Nephron progenitor cell (in vitro differentiated cells): ENCODE measurements around the gene RAP1B.
A peak's percentile ranks its signal among the peaks of the same experiment; 100 is the strongest.

Experiments
- DNase-seq: peaks from one replicate; pipeline ENCODE4 v3.0.0; 2021
- H3K27ac Mint-ChIP-seq: 2 replicates; pipeline ENCODE4 v1.8.0; 2021; ENCODE audit warnings: mild to moderate bottlenecking, moderate library complexity, mixed read lengths
- H3K27me3 Mint-ChIP-seq: 2 replicates; pipeline ENCODE4 v1.8.0; 2021; ENCODE audit warnings: mild to moderate bottlenecking, low read depth, mixed read lengths; ENCODE audit not compliant: poor library complexity
- H3K36me3 Mint-ChIP-seq: 2 replicates; pipeline ENCODE4 v1.8.0; 2021; ENCODE audit warnings: low read depth, mixed read lengths
- H3K4me1 Mint-ChIP-seq: 2 replicates; pipeline ENCODE4 v1.8.0; 2021; ENCODE audit warnings: mixed read lengths
- H3K4me3 Mint-ChIP-seq: 2 replicates; pipeline ENCODE4 v1.8.0; 2021; ENCODE audit warnings: mild to moderate bottlenecking, moderate library complexity, mixed read lengths
- H3K9me3 Mint-ChIP-seq: 2 replicates; pipeline ENCODE4 v1.8.0; 2021; ENCODE audit warnings: mild to moderate bottlenecking, moderate library complexity, mixed read lengths
- TF ChIP-seq, protein P1 (sequence below): fragments of 200-600 bp; sonication (generic); IDR thresholded peaks from 2 replicates; pipeline ENCODE4 v1.5.0; 2021; ENCODE audit warnings: antibody characterized with exemption

The RAP1B gene

GRCh38 chr12:68610370-68611093 lies at the start of gene RAP1B:
RAP1B (plus strand) TSS chr12:68610899; CDS start chr12:68648725, 37,826 bp downstream.
- Mint-ChIP-seq H3K9me3 (peaks cover under 1% of the 10 kb centered on the region), H3K4me3 (peak within 1 kb of the TSS; percentile 92), H3K27me3 (peaks cover 5% of the 10 kb centered on the region), H3K36me3 (peaks cover 29% of the 10 kb centered on the region), H3K27ac (peak within 1 kb of the TSS; percentile 100), H3K4me1 (peaks cover 53% of the 10 kb centered on the region)
- peak; percentile 84 for DNase-seq
- TF ChIP-seq, protein P1, sequence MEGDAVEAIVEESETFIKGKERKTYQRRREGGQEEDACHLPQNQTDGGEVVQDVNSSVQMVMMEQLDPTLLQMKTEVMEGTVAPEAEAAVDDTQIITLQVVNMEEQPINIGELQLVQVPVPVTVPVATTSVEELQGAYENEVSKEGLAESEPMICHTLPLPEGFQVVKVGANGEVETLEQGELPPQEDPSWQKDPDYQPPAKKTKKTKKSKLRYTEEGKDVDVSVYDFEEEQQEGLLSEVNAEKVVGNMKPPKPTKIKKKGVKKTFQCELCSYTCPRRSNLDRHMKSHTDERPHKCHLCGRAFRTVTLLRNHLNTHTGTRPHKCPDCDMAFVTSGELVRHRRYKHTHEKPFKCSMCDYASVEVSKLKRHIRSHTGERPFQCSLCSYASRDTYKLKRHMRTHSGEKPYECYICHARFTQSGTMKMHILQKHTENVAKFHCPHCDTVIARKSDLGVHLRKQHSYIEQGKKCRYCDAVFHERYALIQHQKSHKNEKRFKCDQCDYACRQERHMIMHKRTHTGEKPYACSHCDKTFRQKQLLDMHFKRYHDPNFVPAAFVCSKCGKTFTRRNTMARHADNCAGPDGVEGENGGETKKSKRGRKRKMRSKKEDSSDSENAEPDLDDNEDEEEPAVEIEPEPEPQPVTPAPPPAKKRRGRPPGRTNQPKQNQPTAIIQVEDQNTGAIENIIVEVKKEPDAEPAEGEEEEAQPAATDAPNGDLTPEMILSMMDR: no peak

- TF ChIP-seq, protein P1: no peak
- DNase-seq: no peak
- Mint-ChIP-seq H3K9me3 (no peaks in the 10 kb centered on the region), H3K4me3 (no peak overlapping the region), H3K27me3 (no peaks in the 10 kb centered on the region), H3K4me1 (peaks cover 12% of the 10 kb centered on the region), H3K27ac (no peak overlapping the region), H3K36me3 (no peaks in the 10 kb centered on the region)
Observed at GRCh38 chr12:68561830-68562229, 48.9 kb upstream of the RAP1B start.

DNA sequence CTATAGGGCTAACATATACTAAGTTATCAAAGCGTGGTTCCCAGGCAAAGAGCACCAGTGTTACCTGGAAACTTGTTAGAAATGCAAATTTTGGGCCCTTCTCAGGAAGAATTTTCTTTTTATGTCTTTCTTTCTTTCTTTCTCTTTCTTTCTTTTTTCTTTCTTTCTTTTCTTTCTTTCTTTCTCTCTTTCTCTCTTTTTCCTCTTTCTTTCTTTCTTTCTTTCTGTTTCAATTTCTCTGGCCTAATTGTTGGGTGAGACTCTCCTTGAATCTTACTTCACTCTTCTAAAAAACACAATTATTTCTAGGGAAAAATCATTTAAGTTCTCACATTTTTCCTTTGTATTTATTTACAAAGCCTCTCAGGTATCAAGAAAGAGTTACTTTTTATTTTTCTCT lies 46.5 kb upstream of the RAP1B start:
- H3K4me3 Mint-ChIP-seq: no peak overlapping the region
- TF ChIP-seq, protein P1: no peak
- H3K9me3 Mint-ChIP-seq: peaks cover 7% of the 10 kb centered on the region
- peaks cover 6% of the 10 kb centered on the region for H3K4me1 Mint-ChIP-seq
- H3K27ac Mint-ChIP-seq: no peak overlapping the region
- no peak for DNase-seq
- H3K36me3 Mint-ChIP-seq: peaks cover 7% of the 10 kb centered on the region
- no peaks in the 10 kb centered on the region for H3K27me3 Mint-ChIP-seq

DNA sequence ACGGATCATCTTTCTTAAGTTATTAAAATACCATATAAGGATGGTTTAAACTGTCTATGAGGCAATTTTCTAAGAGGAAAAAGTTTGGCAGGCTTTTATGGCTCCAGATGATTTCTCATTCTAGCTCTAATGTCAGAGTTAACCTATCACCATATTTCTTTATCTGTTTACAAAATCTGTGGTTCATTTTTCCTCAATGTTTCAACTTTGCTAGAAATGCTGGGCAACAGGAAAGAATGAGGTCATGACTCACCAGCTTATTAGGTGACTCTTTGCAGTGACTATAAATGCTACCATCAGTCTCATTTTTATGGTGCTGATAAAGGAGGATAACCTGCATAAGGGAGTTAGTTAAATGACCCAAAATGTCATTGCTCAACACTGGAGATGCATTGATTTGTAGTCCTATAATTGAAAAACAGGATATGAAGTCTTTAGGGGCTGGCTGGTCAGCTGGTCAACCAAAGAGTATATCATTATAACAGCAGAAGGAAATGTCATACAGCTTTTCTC lies 45.3 kb upstream of the RAP1B start:
- Mint-ChIP-seq H3K27me3 (no peaks in the 10 kb centered on the region), H3K27ac (no peak overlapping the region), H3K36me3 (peaks cover 7% of the 10 kb centered on the region), H3K4me1 (peaks cover 1% of the 10 kb centered on the region), H3K4me3 (no peak overlapping the region), H3K9me3 (peaks cover 7% of the 10 kb centered on the region)
- no peak for DNase-seq
- TF ChIP-seq, protein P1: no peak

DNA sequence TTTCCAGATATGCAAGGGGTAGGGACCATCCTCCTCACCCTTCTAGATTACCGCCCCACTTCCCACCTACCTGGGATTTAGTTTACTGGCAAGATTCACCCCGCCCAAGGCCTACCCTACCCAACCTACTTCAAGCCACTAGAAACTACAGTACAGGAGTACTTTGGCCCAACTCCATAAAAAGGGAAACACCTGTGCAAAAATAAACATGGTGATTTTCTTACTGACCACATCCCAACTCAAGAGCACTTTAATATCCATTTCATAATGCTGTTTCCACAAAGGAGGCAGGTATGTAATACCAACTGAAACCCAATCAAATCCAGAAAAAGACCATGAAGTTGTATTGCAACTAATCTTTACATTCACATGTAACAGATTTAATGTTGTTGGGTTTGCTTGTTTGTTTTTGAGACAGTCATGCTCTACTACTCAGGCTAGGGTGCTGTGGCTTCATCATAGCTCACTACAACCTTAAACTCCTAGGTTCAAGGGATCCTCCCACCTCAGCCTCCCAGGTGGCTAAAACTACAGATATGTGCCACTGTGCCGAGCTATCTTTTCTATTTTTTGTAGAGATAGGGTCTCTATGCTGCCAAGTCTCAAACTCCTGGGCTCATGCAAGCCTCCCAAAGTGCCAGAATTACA lies 41.7 kb upstream of the RAP1B start:
- H3K27me3 Mint-ChIP-seq: no peaks in the 10 kb centered on the region
- peaks cover 7% of the 10 kb centered on the region for H3K9me3 Mint-ChIP-seq
- DNase-seq: no peak
- TF ChIP-seq, protein P1: no peak
- H3K4me1 Mint-ChIP-seq: peaks cover 5% of the 10 kb centered on the region
- no peak overlapping the region for H3K27ac Mint-ChIP-seq
- peaks cover 7% of the 10 kb centered on the region for H3K36me3 Mint-ChIP-seq
- H3K4me3 Mint-ChIP-seq: no peak overlapping the region
